ENCODE results near the gene ANKRD18A. TPM values are rescaled to one million over a fixed set of nuclear protein-coding genes. Genes with fewer than 3 reads are reported as not detected.
"Not testable (repeated sequence)": the region's sequence is repeated elsewhere in the genome, so short reads cannot be mapped to it uniquely, and the experiment has no call there.

The ANKRD18A gene
- total and polyA plus RNA-seq, 2 of the 4 experiments (the other 2 are of a cell fraction): not detected

GRCh38 chr9:38554966-38555365 is 65.4 kb downstream of the ANKRD18A start:
- no CpG with 5 or more reads among the region's 2 CpGs for WGBS, 2 experiments (ENCODE audit: extremely low coverage in 2 of 2, insufficient read length in 1 of 2)
- H4K8ac ChIP-seq (ENCODE audit: low read depth in 2 of 2, low read length in 2 of 2); intact Hi-C loops (cut with micrococcal nuclease); H3K4ac ChIP-seq (ENCODE audit: low read depth, low read length); H3K14ac ChIP-seq (replicated peaks; ENCODE audit: low read depth, low read length); H2AK9ac ChIP-seq (replicated peaks; ENCODE audit: low read depth, low read length, poor library complexity); POLR2A ChIA-PET (ENCODE audit: unreplicated experiment); ATAC-seq (ENCODE audit: low read depth); H4K91ac ChIP-seq (ENCODE audit: insufficient read depth, low read depth, low read length); H3K4me3 ChIP-seq (ENCODE audit: insufficient read depth, low read depth, low read length); H3K9me3 ChIP-seq (ENCODE audit: control insufficient read depth, insufficient read depth, low read length); H2BK20ac ChIP-seq (ENCODE audit: low read depth, low read length); H2AK5ac ChIP-seq (ENCODE audit: low read depth, low read length); H2AFZ ChIP-seq (replicated peaks; ENCODE audit: low read length, poor library complexity); H4K20me1 ChIP-seq (ENCODE audit: insufficient read depth, low read length); in situ Hi-C loops (cut with MboI; ENCODE audit: low sequenced_read_pairs); H3K23ac ChIP-seq (ENCODE audit: low read depth, low read length); H4K5ac ChIP-seq (ENCODE audit: low read depth, low read length); H3K9me1 ChIP-seq (ENCODE audit: insufficient read depth, low read length); DNase-seq; H3K9ac ChIP-seq (ENCODE audit: low read depth, low read length); CTCF ChIA-PET; H2BK120ac ChIP-seq (ENCODE audit: low read depth, low read length); H3K4me1 ChIP-seq (ENCODE audit: control insufficient read depth, insufficient read depth, low read length); BruUV-seq (replicated peaks); H3K18ac ChIP-seq (ENCODE audit: low read depth, low read length); H3K36me3 ChIP-seq (ENCODE audit: control insufficient read depth, insufficient read depth, low read length); dilution Hi-C loops (cut with HindIII; ENCODE audit: low sequenced_read_pairs, unreplicated experiment); H3K79me1 ChIP-seq (ENCODE audit: low read depth in 1 of 2, low read length in 2 of 2); H3K27me3 ChIP-seq (ENCODE audit: control insufficient read depth, insufficient read depth, low read length); H3K56ac ChIP-seq (ENCODE audit: extremely low read depth, insufficient read depth, low read length); H2BK15ac ChIP-seq (ENCODE audit: low read depth, low read length); H3K27ac ChIP-seq (ENCODE audit: insufficient read depth, low read length); H2BK5ac ChIP-seq (ENCODE audit: low read depth, low read length, poor library complexity, severe bottlenecking); H3K4me2 ChIP-seq (ENCODE audit: low read depth, low read length): not testable (repeated sequence)

- BruUV-seq (replicated peaks); CTCF ChIA-PET; H3K14ac ChIP-seq (replicated peaks; ENCODE audit: low read depth, low read length); H4K91ac ChIP-seq (ENCODE audit: insufficient read depth, low read depth, low read length); H2AK9ac ChIP-seq (replicated peaks; ENCODE audit: low read depth, low read length, poor library complexity); H4K5ac ChIP-seq (ENCODE audit: low read depth, low read length); H3K4ac ChIP-seq (ENCODE audit: low read depth, low read length); in situ Hi-C loops (cut with MboI; ENCODE audit: low sequenced_read_pairs); intact Hi-C loops (cut with micrococcal nuclease); H2BK20ac ChIP-seq (ENCODE audit: low read depth, low read length); H3K56ac ChIP-seq (ENCODE audit: extremely low read depth, insufficient read depth, low read length); DNase-seq; H2AK5ac ChIP-seq (ENCODE audit: low read depth, low read length); H2AFZ ChIP-seq (replicated peaks; ENCODE audit: low read length, poor library complexity); H3K4me1 ChIP-seq (ENCODE audit: control insufficient read depth, insufficient read depth, low read length); H3K9me3 ChIP-seq (ENCODE audit: control insufficient read depth, insufficient read depth, low read length); H3K27ac ChIP-seq (ENCODE audit: insufficient read depth, low read length); H3K27me3 ChIP-seq (ENCODE audit: control insufficient read depth, insufficient read depth, low read length); POLR2A ChIA-PET (ENCODE audit: unreplicated experiment); H3K4me2 ChIP-seq (ENCODE audit: low read depth, low read length); H3K4me3 ChIP-seq (ENCODE audit: insufficient read depth, low read depth, low read length); H3K9ac ChIP-seq (ENCODE audit: low read depth, low read length); dilution Hi-C loops (cut with HindIII; ENCODE audit: low sequenced_read_pairs, unreplicated experiment); H4K20me1 ChIP-seq (ENCODE audit: insufficient read depth, low read length); H2BK15ac ChIP-seq (ENCODE audit: low read depth, low read length); ATAC-seq (ENCODE audit: low read depth); H3K36me3 ChIP-seq (ENCODE audit: control insufficient read depth, insufficient read depth, low read length); H2BK5ac ChIP-seq (ENCODE audit: low read depth, low read length, poor library complexity, severe bottlenecking); H4K8ac ChIP-seq (ENCODE audit: low read depth in 2 of 2, low read length in 2 of 2); H3K9me1 ChIP-seq (ENCODE audit: insufficient read depth, low read length); H2BK120ac ChIP-seq (ENCODE audit: low read depth, low read length); H3K79me1 ChIP-seq (ENCODE audit: low read depth in 1 of 2, low read length in 2 of 2); H3K23ac ChIP-seq (ENCODE audit: low read depth, low read length); H3K18ac ChIP-seq (ENCODE audit: low read depth, low read length): not testable (repeated sequence)
- 75% methylated on average over 2 of the region's 4 CpGs; no CpG with 5 or more reads in 1 of the 2 experiments for WGBS, 2 experiments (ENCODE audit: extremely low coverage in 2 of 2, insufficient read length in 1 of 2)
These were observed 67.4 kb downstream of the ANKRD18A start for GRCh38 chr9:38553019-38553418.

Data from IMR-90 (cell line).